ENCODE data around the gene TCERG1L.

- TF ChIP-seq CTCF (IDR thresholded peaks at IDR 0.05) (no peak), POLR2A (IDR thresholded peaks at IDR 0.05) (no peak)
Measured at GRCh38 chr10:131290781-131291180, 20.7 kb downstream of the TCERG1L start.
